ENCODE data around the gene TRMU. TPM values are rescaled to one million over a fixed set of nuclear protein-coding genes. Genes with fewer than 3 reads are reported as not detected.
"Not testable (repeated sequence)": the region's sequence is repeated elsewhere in the genome, so short reads cannot be mapped to it uniquely, and the experiment has no call there.

TRMU gene
- total and polyA plus RNA-seq, 5 donors from 2014 or later: 11.0 to 63.3 (median 17.1) TPM

GRCh38 chr22:46399251-46400024, 63.9 kb downstream of the TRMU start:
- Histone ChIP-seq H3K4me1 (ENCODE audit: control insufficient read depth, insufficient read depth, low read length, poor library complexity, severe bottlenecking) (no peaks in the 10 kb centered on the region), H3K36me3 (ENCODE audit: control insufficient read depth, insufficient read depth, low read length) (no peaks in the 10 kb centered on the region), H3K27ac (ENCODE audit: insufficient read depth, low read length, poor library complexity, severe bottlenecking) (no peak overlapping the region), H3K27me3 (ENCODE audit: control insufficient read depth, insufficient read depth, low read length) (no peaks in the 10 kb centered on the region), H3K4me3 (ENCODE audit: low read depth, low read length) (no peak overlapping the region), H3K9me3 (ENCODE audit: control insufficient read depth in 2 of 2, low read length in 2 of 2) (no peaks in the 10 kb centered on the region)
- no peak overlapping the region for H3K27ac Mint-ChIP-seq
- DNase-seq (peak in 1 of 3 donors; percentile 19), ATAC-seq (ENCODE audit: low read depth in 2 of 2) (no peak)
- H3K36me3 Mint-ChIP-seq: no peaks in the 10 kb centered on the region
- no peaks in the 10 kb centered on the region for H3K4me1 Mint-ChIP-seq
- no peaks in the 10 kb centered on the region for H3K9me3 Mint-ChIP-seq
- H3K27me3 Mint-ChIP-seq: peaks cover 11% of the 10 kb centered on the region
- no peak overlapping the region for H3K4me3 Mint-ChIP-seq

DNA sequence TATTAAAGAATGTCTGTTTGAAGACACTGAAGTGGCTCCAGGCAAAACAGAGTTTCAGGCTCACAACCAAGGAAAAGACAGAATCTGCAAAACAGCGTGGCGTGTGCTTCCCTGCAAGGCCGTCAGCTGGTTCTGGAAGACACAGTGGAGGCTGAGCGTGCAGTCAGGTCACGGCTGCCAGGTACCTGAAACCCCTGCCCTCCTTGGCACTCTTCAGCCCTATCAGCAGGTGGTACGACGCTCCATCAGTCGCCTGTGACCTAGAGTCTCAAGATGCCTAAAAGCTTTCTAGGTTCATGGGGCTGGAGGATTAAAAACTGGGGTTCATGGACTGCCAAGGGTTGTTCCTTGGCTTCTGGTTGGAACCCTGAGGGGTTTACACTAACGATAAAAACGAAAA, 65.9 kb downstream of the TRMU start:
- peaks cover 5% of the 10 kb centered on the region for H3K27me3 Mint-ChIP-seq
- ATAC-seq (ENCODE audit: low read depth in 2 of 2): no peak

DNA sequence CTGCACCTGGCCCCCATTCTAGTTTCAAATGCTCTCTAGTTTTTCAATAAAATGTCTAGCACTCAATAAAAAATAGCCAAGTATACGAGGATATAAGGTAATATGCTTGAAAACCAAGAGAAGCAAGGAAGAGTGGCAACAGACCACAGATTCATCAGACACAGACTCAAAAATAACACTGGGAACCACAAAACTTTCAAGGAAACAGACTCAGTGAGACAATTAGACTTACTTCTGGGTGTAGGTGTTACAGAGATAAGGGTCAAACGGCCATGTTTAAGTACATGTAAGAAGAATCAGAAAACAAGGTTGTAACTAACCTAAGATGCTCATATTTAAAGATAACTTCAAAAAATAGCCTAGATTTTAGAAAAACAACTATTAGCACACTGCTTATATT, 67.0 kb downstream of the TRMU start:
- H3K36me3 ChIP-seq (ENCODE audit: control insufficient read depth, insufficient read depth, low read length): no peaks in the 10 kb centered on the region
- no peak overlapping the region for H3K4me3 Mint-ChIP-seq
- H3K27me3 ChIP-seq (ENCODE audit: control insufficient read depth, insufficient read depth, low read length): no peaks in the 10 kb centered on the region
- H3K4me3 ChIP-seq (ENCODE audit: low read depth, low read length): no peak overlapping the region
- no peak overlapping the region for H3K27ac Mint-ChIP-seq
- no peaks in the 10 kb centered on the region for H3K36me3 Mint-ChIP-seq
- H3K4me1 ChIP-seq (ENCODE audit: control insufficient read depth, insufficient read depth, low read length, poor library complexity, severe bottlenecking): no peaks in the 10 kb centered on the region
- no peak overlapping the region for H3K27ac ChIP-seq (ENCODE audit: insufficient read depth, low read length, poor library complexity, severe bottlenecking)
- ATAC-seq (ENCODE audit: low read depth in 2 of 2) (no peak), DNase-seq (no peak)
- no peaks in the 10 kb centered on the region for H3K9me3 Mint-ChIP-seq
- H3K4me1 Mint-ChIP-seq: no peaks in the 10 kb centered on the region
- H3K27me3 Mint-ChIP-seq: peaks cover 5% of the 10 kb centered on the region
- no peaks in the 10 kb centered on the region for H3K9me3 ChIP-seq (ENCODE audit: control insufficient read depth in 2 of 2, low read length in 2 of 2)

More for the DNA sequence above, 65.9 kb downstream of the TRMU start:
- Mint-ChIP-seq H3K9me3 (no peaks in the 10 kb centered on the region), H3K36me3 (no peaks in the 10 kb centered on the region), H3K4me1 (no peaks in the 10 kb centered on the region), H3K27ac (no peak overlapping the region), H3K4me3 (no peak overlapping the region)
- H3K27ac ChIP-seq (ENCODE audit: insufficient read depth, low read length, poor library complexity, severe bottlenecking): no peak overlapping the region
- H3K36me3 ChIP-seq (ENCODE audit: control insufficient read depth, insufficient read depth, low read length): no peaks in the 10 kb centered on the region
- DNase-seq: no peak
- no peaks in the 10 kb centered on the region for H3K27me3 ChIP-seq (ENCODE audit: control insufficient read depth, insufficient read depth, low read length)
- H3K9me3 ChIP-seq (ENCODE audit: control insufficient read depth in 2 of 2, low read length in 2 of 2): no peaks in the 10 kb centered on the region
- H3K4me1 ChIP-seq (ENCODE audit: control insufficient read depth, insufficient read depth, low read length, poor library complexity, severe bottlenecking): no peaks in the 10 kb centered on the region
- H3K4me3 ChIP-seq (ENCODE audit: low read depth, low read length): no peak overlapping the region

DNA sequence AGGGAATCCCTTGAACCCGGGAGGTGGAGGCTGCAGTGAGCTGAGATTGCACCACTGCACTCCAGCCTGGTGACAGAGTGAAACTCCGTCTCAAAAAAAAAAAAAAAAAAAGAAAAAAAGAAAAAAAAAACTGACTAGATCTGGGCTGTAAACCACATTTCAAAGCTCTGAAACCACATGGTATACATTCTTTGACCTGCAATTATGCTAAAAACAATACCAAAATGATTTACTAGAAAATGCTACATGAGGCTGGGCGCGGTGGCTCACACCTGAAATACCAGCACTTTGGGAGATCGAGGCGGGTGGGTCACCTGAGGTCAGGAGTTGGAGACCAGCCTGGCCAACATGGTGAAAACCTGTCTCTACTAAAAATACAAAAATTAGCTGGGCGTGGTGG, 68.4 kb downstream of the TRMU start:
- H3K27ac ChIP-seq (ENCODE audit: insufficient read depth, low read length, poor library complexity, severe bottlenecking); H3K9me3 ChIP-seq (ENCODE audit: control insufficient read depth in 2 of 2, low read length in 2 of 2); H3K36me3 Mint-ChIP-seq; H3K4me3 ChIP-seq (ENCODE audit: low read depth, low read length); H3K27me3 Mint-ChIP-seq; H3K4me3 Mint-ChIP-seq; H3K36me3 ChIP-seq (ENCODE audit: control insufficient read depth, insufficient read depth, low read length); H3K27ac Mint-ChIP-seq; H3K4me1 Mint-ChIP-seq; DNase-seq; H3K9me3 Mint-ChIP-seq; ATAC-seq (ENCODE audit: low read depth in 2 of 2); H3K4me1 ChIP-seq (ENCODE audit: control insufficient read depth, insufficient read depth, low read length, poor library complexity, severe bottlenecking); H3K27me3 ChIP-seq (ENCODE audit: control insufficient read depth, insufficient read depth, low read length): not testable (repeated sequence)

- Mint-ChIP-seq H3K9me3 (no peaks in the 10 kb centered on the region), H3K27me3 (peaks cover 5% of the 10 kb centered on the region), H3K36me3 (no peaks in the 10 kb centered on the region), H3K4me3 (no peak overlapping the region), H3K27ac (no peak overlapping the region), H3K4me1 (no peaks in the 10 kb centered on the region)
- H3K9me3 ChIP-seq (ENCODE audit: control insufficient read depth in 2 of 2, low read length in 2 of 2): no peaks in the 10 kb centered on the region
- no peak overlapping the region for H3K27ac ChIP-seq (ENCODE audit: insufficient read depth, low read length, poor library complexity, severe bottlenecking)
- no peak overlapping the region for H3K4me3 ChIP-seq (ENCODE audit: low read depth, low read length)
- H3K36me3 ChIP-seq (ENCODE audit: control insufficient read depth, insufficient read depth, low read length): no peaks in the 10 kb centered on the region
- H3K4me1 ChIP-seq (ENCODE audit: control insufficient read depth, insufficient read depth, low read length, poor library complexity, severe bottlenecking): no peaks in the 10 kb centered on the region
- H3K27me3 ChIP-seq (ENCODE audit: control insufficient read depth, insufficient read depth, low read length): no peaks in the 10 kb centered on the region
- ATAC-seq (ENCODE audit: low read depth in 2 of 2): no peak
- no peak for DNase-seq
These were observed 70.4 kb downstream of the TRMU start for GRCh38 chr22:46405901-46406300.

DNA sequence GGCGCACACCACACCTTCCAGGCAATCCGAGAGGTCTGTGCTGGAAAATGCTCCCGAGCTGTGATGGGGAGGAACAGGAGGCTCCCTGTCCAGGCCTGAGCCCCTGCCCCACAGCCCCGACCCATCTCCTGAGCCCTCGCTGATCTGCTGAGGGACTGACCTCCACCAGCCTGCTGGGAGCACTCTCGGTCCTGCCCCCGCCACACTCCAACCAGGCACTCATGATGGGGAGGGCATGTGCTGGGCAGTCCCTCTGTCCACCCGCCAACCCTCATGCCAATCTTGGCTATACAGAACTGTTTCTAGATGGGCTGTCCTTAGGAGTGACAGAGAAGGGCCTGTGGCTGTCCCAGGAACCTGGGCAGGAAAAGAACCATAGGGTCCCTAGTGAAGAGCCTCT, 70.8 kb downstream of the TRMU start:
- ATAC-seq (ENCODE audit: low read depth in 2 of 2) (no peak), DNase-seq (no peak)
- H3K27ac Mint-ChIP-seq: no peak overlapping the region
- Histone ChIP-seq H3K27ac (ENCODE audit: insufficient read depth, low read length, poor library complexity, severe bottlenecking) (no peak overlapping the region), H3K27me3 (ENCODE audit: control insufficient read depth, insufficient read depth, low read length) (no peaks in the 10 kb centered on the region), H3K4me1 (ENCODE audit: control insufficient read depth, insufficient read depth, low read length, poor library complexity, severe bottlenecking) (no peaks in the 10 kb centered on the region), H3K9me3 (ENCODE audit: control insufficient read depth in 2 of 2, low read length in 2 of 2) (no peaks in the 10 kb centered on the region), H3K4me3 (ENCODE audit: low read depth, low read length) (no peak overlapping the region), H3K36me3 (ENCODE audit: control insufficient read depth, insufficient read depth, low read length) (no peaks in the 10 kb centered on the region)
- H3K9me3 Mint-ChIP-seq: no peaks in the 10 kb centered on the region
- H3K4me1 Mint-ChIP-seq: no peaks in the 10 kb centered on the region
- H3K36me3 Mint-ChIP-seq: no peaks in the 10 kb centered on the region
- no peak overlapping the region for H3K4me3 Mint-ChIP-seq
- peaks cover under 1% of the 10 kb centered on the region for H3K27me3 Mint-ChIP-seq

GRCh38 chr22:46406791-46407190, 71.3 kb downstream of the TRMU start:
- H3K4me1 ChIP-seq (ENCODE audit: control insufficient read depth, insufficient read depth, low read length, poor library complexity, severe bottlenecking): no peaks in the 10 kb centered on the region
- H3K9me3 ChIP-seq (ENCODE audit: control insufficient read depth in 2 of 2, low read length in 2 of 2): no peaks in the 10 kb centered on the region
- no peak overlapping the region for H3K27ac ChIP-seq (ENCODE audit: insufficient read depth, low read length, poor library complexity, severe bottlenecking)
- no peaks in the 10 kb centered on the region for H3K36me3 Mint-ChIP-seq
- H3K27me3 ChIP-seq (ENCODE audit: control insufficient read depth, insufficient read depth, low read length): no peaks in the 10 kb centered on the region
- H3K4me3 Mint-ChIP-seq: no peak overlapping the region
- no peaks in the 10 kb centered on the region for H3K36me3 ChIP-seq (ENCODE audit: control insufficient read depth, insufficient read depth, low read length)
- no peak for ATAC-seq (ENCODE audit: low read depth in 2 of 2)
- H3K27ac Mint-ChIP-seq: no peak overlapping the region
- H3K27me3 Mint-ChIP-seq: no peaks in the 10 kb centered on the region
- no peak for DNase-seq
- H3K4me3 ChIP-seq (ENCODE audit: low read depth, low read length): no peak overlapping the region
- H3K4me1 Mint-ChIP-seq: no peaks in the 10 kb centered on the region
- H3K9me3 Mint-ChIP-seq: no peaks in the 10 kb centered on the region
